Transverse colon (tissue), 4 donors: ENCODE measurements around the gene DDAH1.

ENCODE experiments used
- CTCF ChIP-seq, 5 experiments: fragments of 200-600 bp in 3 of 5; fragments of 450-650 bp in 2 of 5; sonication (generic) in 3 of 5; IDR thresholded peaks; 1 replicate in 2 of 5; 2 replicates in 3 of 5; pipeline ENCODE4 v1.5.1; 2016 to 2017; ENCODE audit warnings: antibody characterized with exemption in 5 of 5, inconsistent platforms in 3 of 5, mild to moderate bottlenecking in 2 of 5, moderate library complexity in 1 of 5
- EP300 ChIP-seq: sonication (generic); formaldehyde crosslinking; IDR thresholded peaks from one replicate; pipeline ENCODE4 v1.6.1; 2017; ENCODE audit warnings: antibody characterized with exemption, low read depth
- POLR2A ChIP-seq: fragments of 450-650 bp; IDR thresholded peaks from one replicate; pipeline ENCODE4 v1.6.1; 2016; ENCODE audit warnings: antibody characterized with exemption, mild to moderate bottlenecking, moderate library complexity
- POLR2AphosphoS5 ChIP-seq, 3 donors: sonication (generic); formaldehyde crosslinking; IDR thresholded peaks; one replicate each; pipeline ENCODE4 v1.6.1; 2016; ENCODE audit warnings: antibody characterized with exemption in 3 of 3

- no peak for TF ChIP-seq CTCF (IDR thresholded peaks at IDR 0.05)
- no peak for TF ChIP-seq EP300
- TF ChIP-seq POLR2A, result no peak
- no peak for TF ChIP-seq POLR2AphosphoS5 (IDR thresholded peaks at IDR 0.05)
Measured at GRCh38 chr1:85444381-85444780, 20.6 kb downstream of the DDAH1 start.
